ENCODE measurements around the gene NOB1.

GRCh38 chr16:69707920-69708683, 46.6 kb downstream of the NOB1 start:
- TF ChIP-seq, protein P1, sequence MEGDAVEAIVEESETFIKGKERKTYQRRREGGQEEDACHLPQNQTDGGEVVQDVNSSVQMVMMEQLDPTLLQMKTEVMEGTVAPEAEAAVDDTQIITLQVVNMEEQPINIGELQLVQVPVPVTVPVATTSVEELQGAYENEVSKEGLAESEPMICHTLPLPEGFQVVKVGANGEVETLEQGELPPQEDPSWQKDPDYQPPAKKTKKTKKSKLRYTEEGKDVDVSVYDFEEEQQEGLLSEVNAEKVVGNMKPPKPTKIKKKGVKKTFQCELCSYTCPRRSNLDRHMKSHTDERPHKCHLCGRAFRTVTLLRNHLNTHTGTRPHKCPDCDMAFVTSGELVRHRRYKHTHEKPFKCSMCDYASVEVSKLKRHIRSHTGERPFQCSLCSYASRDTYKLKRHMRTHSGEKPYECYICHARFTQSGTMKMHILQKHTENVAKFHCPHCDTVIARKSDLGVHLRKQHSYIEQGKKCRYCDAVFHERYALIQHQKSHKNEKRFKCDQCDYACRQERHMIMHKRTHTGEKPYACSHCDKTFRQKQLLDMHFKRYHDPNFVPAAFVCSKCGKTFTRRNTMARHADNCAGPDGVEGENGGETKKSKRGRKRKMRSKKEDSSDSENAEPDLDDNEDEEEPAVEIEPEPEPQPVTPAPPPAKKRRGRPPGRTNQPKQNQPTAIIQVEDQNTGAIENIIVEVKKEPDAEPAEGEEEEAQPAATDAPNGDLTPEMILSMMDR (conservative IDR thresholded peaks at IDR 0.05; ENCODE audit: low read depth, low read length) = no peak
- TF ChIP-seq CHD1 (IDR thresholded peaks at IDR 0.05; ENCODE audit: low read depth, low read length) = no peak
- no peak for TF ChIP-seq POLR2A (IDR thresholded peaks at IDR 0.05; ENCODE audit: low read depth, low read length)
- TF ChIP-seq MAZ (IDR thresholded peaks at IDR 0.05; ENCODE audit: borderline replicate concordance, low read depth, low read length) = no peak
- TF ChIP-seq CEBPB (IDR thresholded peaks at IDR 0.05; ENCODE audit: low read depth, low read length) = no peak
- no peak for TF ChIP-seq RFX5 (IDR thresholded peaks at IDR 0.05; ENCODE audit: low read depth, low read length)
- TF ChIP-seq RAD21 (IDR thresholded peaks at IDR 0.05; ENCODE audit: low read length) = no peak
- TF ChIP-seq FOS (IDR thresholded peaks at IDR 0.05; ENCODE audit: low read depth, low read length) = no peak
- TF ChIP-seq, protein P2, sequence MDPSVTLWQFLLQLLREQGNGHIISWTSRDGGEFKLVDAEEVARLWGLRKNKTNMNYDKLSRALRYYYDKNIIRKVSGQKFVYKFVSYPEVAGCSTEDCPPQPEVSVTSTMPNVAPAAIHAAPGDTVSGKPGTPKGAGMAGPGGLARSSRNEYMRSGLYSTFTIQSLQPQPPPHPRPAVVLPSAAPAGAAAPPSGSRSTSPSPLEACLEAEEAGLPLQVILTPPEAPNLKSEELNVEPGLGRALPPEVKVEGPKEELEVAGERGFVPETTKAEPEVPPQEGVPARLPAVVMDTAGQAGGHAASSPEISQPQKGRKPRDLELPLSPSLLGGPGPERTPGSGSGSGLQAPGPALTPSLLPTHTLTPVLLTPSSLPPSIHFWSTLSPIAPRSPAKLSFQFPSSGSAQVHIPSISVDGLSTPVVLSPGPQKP (IDR thresholded peaks at IDR 0.05; ENCODE audit: borderline replicate concordance, low read depth, low read length) = no peak
- TF ChIP-seq SMC3 (IDR thresholded peaks at IDR 0.05; ENCODE audit: low read depth, low read length) = no peak
- TF ChIP-seq, protein P3, sequence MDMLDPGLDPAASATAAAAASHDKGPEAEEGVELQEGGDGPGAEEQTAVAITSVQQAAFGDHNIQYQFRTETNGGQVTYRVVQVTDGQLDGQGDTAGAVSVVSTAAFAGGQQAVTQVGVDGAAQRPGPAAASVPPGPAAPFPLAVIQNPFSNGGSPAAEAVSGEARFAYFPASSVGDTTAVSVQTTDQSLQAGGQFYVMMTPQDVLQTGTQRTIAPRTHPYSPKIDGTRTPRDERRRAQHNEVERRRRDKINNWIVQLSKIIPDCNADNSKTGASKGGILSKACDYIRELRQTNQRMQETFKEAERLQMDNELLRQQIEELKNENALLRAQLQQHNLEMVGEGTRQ (IDR thresholded peaks at IDR 0.05; ENCODE audit: low read depth, low read length) = no peak
- no peak for TF ChIP-seq NFE2L2 (IDR thresholded peaks at IDR 0.05; ENCODE audit: low read depth, low read length)
- TF ChIP-seq MXI1 (IDR thresholded peaks at IDR 0.05; ENCODE audit: borderline replicate concordance, low read depth, low read length) = no peak
- no peak for TF ChIP-seq MAFK (IDR thresholded peaks at IDR 0.05; ENCODE audit: low read depth, low read length)

All from IMR-90 (cell line).